ENCODE data around the gene SLX4IP.

SLX4IP gene

GRCh38 chr20:10476319-10476724 lies 41.2 kb downstream of the SLX4IP start:
- peak overlapping the region; percentile 77 for H3K27ac ChIP-seq (replicated peaks)
- TF ChIP-seq SPI1 (IDR thresholded peaks at IDR 0.05; ENCODE audit: borderline replicate concordance, low read depth) (peak; percentile 82), POLR2AphosphoS5 (IDR thresholded peaks at IDR 0.05; ENCODE audit: low read depth) (peak; percentile 58; the same call in 1 of the 2 replicates), GABPA (IDR thresholded peaks at IDR 0.05; ENCODE audit: low read depth) (no peak)
- DNase-seq (ENCODE audit: low read depth in 1 of 2, low spot score in 1 of 2): peak; percentile 65 to 76
- no peaks in the 10 kb centered on the region for H3K27me3 ChIP-seq (ENCODE audit: insufficient read depth, poor library complexity, severe bottlenecking)
- H3K4me3 ChIP-seq (replicated peaks; ENCODE audit: insufficient read depth, low read length): no peak overlapping the region

GRCh38 chr20:10478205-10478604 lies 43.1 kb downstream of the SLX4IP start:
- no peak for TF ChIP-seq REST (IDR thresholded peaks at IDR 0.05; ENCODE audit: insufficient replicate concordance, low read depth)
- no peak for TF ChIP-seq GABPA (IDR thresholded peaks at IDR 0.05; ENCODE audit: low read depth)
- no peak for TF ChIP-seq CTCF (IDR thresholded peaks at IDR 0.05; ENCODE audit: insufficient read depth, low read length)
- TF ChIP-seq POLR2AphosphoS5 (IDR thresholded peaks at IDR 0.05; ENCODE audit: low read depth): no peak
- TF ChIP-seq SPI1 (IDR thresholded peaks at IDR 0.05; ENCODE audit: borderline replicate concordance, low read depth): no peak
- Histone ChIP-seq H3K27ac (replicated peaks) (no peak overlapping the region; the same call in 1 of the 2 replicates), H3K4me3 (replicated peaks; ENCODE audit: insufficient read depth, low read length) (no peak overlapping the region), H3K27me3 (ENCODE audit: insufficient read depth, poor library complexity, severe bottlenecking) (no peaks in the 10 kb centered on the region)
- DNase-seq (ENCODE audit: low read depth in 1 of 2, low spot score in 1 of 2): no peak

GRCh38 chr20:10478930-10479329 lies 43.8 kb downstream of the SLX4IP start:
- no peak for TF ChIP-seq SPI1 (IDR thresholded peaks at IDR 0.05; ENCODE audit: borderline replicate concordance, low read depth)
- no peak for TF ChIP-seq CTCF (IDR thresholded peaks at IDR 0.05; ENCODE audit: insufficient read depth, low read length)
- TF ChIP-seq POLR2AphosphoS5 (IDR thresholded peaks at IDR 0.05; ENCODE audit: low read depth): no peak
- no peak for TF ChIP-seq REST (IDR thresholded peaks at IDR 0.05; ENCODE audit: insufficient replicate concordance, low read depth)
- TF ChIP-seq GABPA (IDR thresholded peaks at IDR 0.05; ENCODE audit: low read depth): no peak
- no peak for DNase-seq (ENCODE audit: low read depth in 1 of 2, low spot score in 1 of 2)
- Histone ChIP-seq H3K4me3 (replicated peaks; ENCODE audit: insufficient read depth, low read length) (no peak overlapping the region), H3K27ac (replicated peaks) (no peak overlapping the region), H3K27me3 (ENCODE audit: insufficient read depth, poor library complexity, severe bottlenecking) (no peaks in the 10 kb centered on the region)

GRCh38 chr20:10481676-10482075 lies 46.6 kb downstream of the SLX4IP start:
- DNase-seq (ENCODE audit: low read depth in 1 of 2, low spot score in 1 of 2): no peak

More at GRCh38 chr20:10481676-10482075, 46.6 kb downstream of the SLX4IP start:
- H3K27ac ChIP-seq (replicated peaks): no peak overlapping the region
- TF ChIP-seq REST (IDR thresholded peaks at IDR 0.05; ENCODE audit: insufficient replicate concordance, low read depth) (no peak), SPI1 (IDR thresholded peaks at IDR 0.05; ENCODE audit: borderline replicate concordance, low read depth) (no peak), CTCF (IDR thresholded peaks at IDR 0.05; ENCODE audit: insufficient read depth, low read length) (no peak), GABPA (IDR thresholded peaks at IDR 0.05; ENCODE audit: low read depth) (no peak), POLR2AphosphoS5 (IDR thresholded peaks at IDR 0.05; ENCODE audit: low read depth) (no peak)
- H3K27me3 ChIP-seq (ENCODE audit: insufficient read depth, poor library complexity, severe bottlenecking): no peaks in the 10 kb centered on the region
- H3K4me3 ChIP-seq (replicated peaks; ENCODE audit: insufficient read depth, low read length): no peak overlapping the region
